Effector memory CD4-positive, alpha-beta T cell (primary cell): ENCODE results near the gene TNNI3K.

Experiments used
- DNase-seq, 3 donors: peaks; one replicate each; pipeline ENCODE4 v3.0.0-alpha.2; 2020
- H3K27ac ChIP-seq: 2 replicates; pipeline ENCODE4 v1.7.0; 2013; ENCODE audit warnings: mild to moderate bottlenecking, low read length, moderate library complexity; ENCODE audit not compliant: insufficient read depth, poor library complexity, severe bottlenecking
- H3K27me3 ChIP-seq: replicated peaks from 2 replicates; pipeline ENCODE4 v1.7.0; 2013; ENCODE audit warnings: mild to moderate bottlenecking, low read length; ENCODE audit not compliant: insufficient read depth, control insufficient read depth, poor library complexity, severe bottlenecking
- H3K36me3 ChIP-seq: 2 replicates; pipeline ENCODE4 v1.7.0; 2013; ENCODE audit warnings: mild to moderate bottlenecking, low read length, moderate library complexity; ENCODE audit not compliant: control insufficient read depth, insufficient read depth
- H3K4me1 ChIP-seq: 2 replicates; pipeline ENCODE4 v1.7.0; 2013; ENCODE audit warnings: low read length, mild to moderate bottlenecking; ENCODE audit not compliant: control insufficient read depth, insufficient read depth, poor library complexity, severe bottlenecking
- H3K4me3 ChIP-seq: 2 replicates; pipeline ENCODE4 v1.7.0; 2013; ENCODE audit warnings: low read length, low read depth, mild to moderate bottlenecking; ENCODE audit not compliant: insufficient read depth, poor library complexity, severe bottlenecking
- H3K9me3 ChIP-seq: 2 replicates; pipeline ENCODE4 v1.7.0; 2013; ENCODE audit warnings: mild to moderate bottlenecking, low read length, moderate library complexity; ENCODE audit not compliant: control insufficient read depth

TNNI3K gene

DNA sequence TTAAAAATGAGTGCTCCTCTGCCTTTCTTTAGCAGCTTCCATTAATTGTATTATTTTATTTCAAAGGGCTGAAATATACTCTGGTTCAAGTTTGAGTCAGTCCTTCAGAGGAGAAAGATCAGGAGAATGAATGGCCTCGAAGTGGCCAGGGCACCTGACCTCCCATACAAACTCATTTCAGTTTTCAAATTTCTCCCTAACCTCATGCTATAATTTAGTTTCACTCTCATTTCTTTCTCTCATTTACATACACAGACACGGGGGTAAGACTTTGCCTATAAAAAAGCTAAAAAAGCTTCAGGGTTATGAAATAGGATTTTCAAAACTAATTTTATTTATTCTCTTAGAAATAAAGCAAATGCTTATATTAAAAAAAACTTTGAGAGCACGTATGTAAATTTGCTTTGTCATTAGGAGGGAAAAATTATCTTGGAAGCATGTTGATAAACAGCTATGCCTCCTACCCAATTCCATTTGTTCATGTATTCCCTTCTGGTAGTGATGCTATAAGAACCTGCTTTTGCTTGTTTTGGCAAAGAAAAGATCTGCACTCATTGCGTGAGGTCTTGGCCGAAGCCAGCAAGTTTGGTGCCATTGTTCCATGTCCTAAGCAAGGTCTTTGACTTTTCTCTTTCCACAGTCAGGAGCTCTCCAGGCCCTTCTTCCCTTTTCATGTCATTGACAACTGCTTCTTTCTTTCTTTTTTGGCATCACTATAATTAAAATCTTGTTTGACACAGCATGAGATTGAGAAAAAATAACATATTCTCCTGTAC lies 357.6 kb downstream of the TNNI3K start:
- H3K27me3 ChIP-seq = no peaks in the 10 kb centered on the region
- H3K27ac ChIP-seq = no peak overlapping the region

More for the DNA sequence above, 357.6 kb downstream of the TNNI3K start:
- no peaks in the 10 kb centered on the region for H3K4me1 ChIP-seq
- no peak overlapping the region for H3K4me3 ChIP-seq
- H3K9me3 ChIP-seq = no peaks in the 10 kb centered on the region
- no peak for DNase-seq
- H3K36me3 ChIP-seq = no peaks in the 10 kb centered on the region
